Esophagus squamous epithelium (tissue), 5 donors: ENCODE results near the gene GPC6. TPM values are rescaled to one million over a fixed set of nuclear protein-coding genes. Genes with fewer than 3 reads are reported as not detected.

Experiments used
- DNase-seq: peaks from one replicate; lab custom pipeline; 2025; lab: John Stamatoyannopoulos, UW
- H3K27ac ChIP-seq, 4 donors: fragments of 200-600 bp; sonication (generic); one replicate each; pipeline ENCODE4 v1.5.1; 2016 to 2019; ENCODE audit warnings: mild to moderate bottlenecking in 1 of 4
- H3K27me3 ChIP-seq, 4 donors: fragments of 200-600 bp; sonication (generic); 1 replicate in 3 of 4; 2 replicates in 1 of 4; pipeline versions ENCODE4 v1.5.1 to v1.6.0; 2017 to 2021; ENCODE audit warnings: antibody characterized with exemption in 1 of 4
- H3K36me3 ChIP-seq, 3 donors: fragments of 200-600 bp; sonication (generic); one replicate each; pipeline ENCODE4 v1.5.1; 2016 to 2019
- H3K4me1 ChIP-seq, 3 donors: fragments of 200-600 bp; sonication (generic); one replicate each; pipeline ENCODE4 v1.5.1; 2017 to 2019
- H3K4me3 ChIP-seq, 4 donors: fragments of 200-600 bp; sonication (generic); 1 replicate in 3 of 4; 2 replicates in 1 of 4; pipeline ENCODE4 v1.5.1; 2016 to 2019; ENCODE audit warnings: mild to moderate bottlenecking in 2 of 4, moderate library complexity in 1 of 4
- H3K9me3 ChIP-seq, 3 donors: fragments of 200-600 bp; sonication (generic); one replicate each; pipeline ENCODE4 v1.5.1; 2016 to 2019
- POLR2A ChIP-seq, 4 donors: fragments of 450-650 bp; IDR thresholded peaks; one replicate each; pipeline ENCODE4 v1.6.1; 2017; ENCODE audit warnings: antibody characterized with exemption in 4 of 4, mild to moderate bottlenecking in 4 of 4, moderate library complexity in 3 of 4
- WGBS, 2 donors: methylation state at CpG; one replicate each; pipeline ENCODE4 v1.1.5; 2018; 5-methylcytosine and 5-hydroxymethylcytosine counted together
- intact Hi-C: fragments of 100-400 bp; cut with DNase I; formaldehyde crosslinking; loops from one replicate; pipeline ENCODE4 v1.15.0; 2022
- total RNA-seq, 4 donors: library from RNA; depleted of rRNA; stranded (reverse); fragments of >200 nt; gene quantifications; one replicate each; pipeline ENCODE4 v1.1.0, GENCODE V29; 2016
- TF ChIP-seq, protein P1 (sequence below), 6 experiments: fragments of 450-650 bp in 4 of 6; fragments of 200-600 bp in 2 of 6; sonication (generic) in 2 of 6; IDR thresholded peaks; one replicate each; pipeline ENCODE4 v1.5.1; 2016 to 2019; ENCODE audit warnings: antibody characterized with exemption in 6 of 6, mild to moderate bottlenecking in 4 of 6, moderate library complexity in 4 of 6
- donor health status: DM: yes; HTN: yes; CAD: no.

Gene GPC6
- total RNA-seq, 4 donors from 2014 or later: 0.57 to 8.6 (median 2.6) TPM

DNA sequence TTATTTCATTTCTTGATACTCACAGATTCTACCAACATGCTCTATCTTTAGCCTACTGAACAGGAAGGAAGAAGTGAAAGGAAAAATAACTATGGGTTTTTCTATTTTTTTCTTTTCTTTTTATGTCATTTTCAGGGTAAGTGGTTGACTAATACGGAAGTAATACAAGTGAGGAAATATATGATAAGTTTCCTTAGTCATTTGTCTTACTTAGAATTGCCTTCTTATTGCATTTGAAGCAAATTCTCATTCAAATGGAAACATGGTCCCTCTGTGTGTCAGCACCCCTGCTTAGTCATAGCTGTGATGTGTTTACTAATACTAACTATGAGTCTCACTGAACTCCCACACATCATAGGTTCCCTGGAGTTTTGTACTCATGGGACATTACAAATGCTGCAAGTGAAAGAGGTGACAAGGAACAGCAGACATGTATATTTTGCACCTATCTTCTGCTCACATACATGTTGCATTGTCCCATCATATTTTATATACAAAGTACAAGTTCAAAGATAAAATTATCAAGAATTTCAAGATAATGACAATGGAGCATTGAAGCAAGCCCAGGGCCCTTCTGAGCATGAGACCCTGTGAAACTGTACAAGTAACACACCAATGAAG lies 1192.8 kb downstream of the GPC6 start:
- DNase-seq: no peak
- 32% methylated on average over 1 of the region's 1 CpG for WGBS, 2 donors
- no peak overlapping the region for H3K27ac ChIP-seq
- no peak overlapping the region for H3K4me3 ChIP-seq
- no peaks in the 10 kb centered on the region for H3K36me3 ChIP-seq
- intact Hi-C loops: no loop called here
- H3K27me3 ChIP-seq: peaks cover 0 to 8% (median 2%) of the 10 kb centered on the region in 4 donors
- no peak for TF ChIP-seq POLR2A (IDR thresholded peaks at IDR 0.05)
- TF ChIP-seq, protein P1, sequence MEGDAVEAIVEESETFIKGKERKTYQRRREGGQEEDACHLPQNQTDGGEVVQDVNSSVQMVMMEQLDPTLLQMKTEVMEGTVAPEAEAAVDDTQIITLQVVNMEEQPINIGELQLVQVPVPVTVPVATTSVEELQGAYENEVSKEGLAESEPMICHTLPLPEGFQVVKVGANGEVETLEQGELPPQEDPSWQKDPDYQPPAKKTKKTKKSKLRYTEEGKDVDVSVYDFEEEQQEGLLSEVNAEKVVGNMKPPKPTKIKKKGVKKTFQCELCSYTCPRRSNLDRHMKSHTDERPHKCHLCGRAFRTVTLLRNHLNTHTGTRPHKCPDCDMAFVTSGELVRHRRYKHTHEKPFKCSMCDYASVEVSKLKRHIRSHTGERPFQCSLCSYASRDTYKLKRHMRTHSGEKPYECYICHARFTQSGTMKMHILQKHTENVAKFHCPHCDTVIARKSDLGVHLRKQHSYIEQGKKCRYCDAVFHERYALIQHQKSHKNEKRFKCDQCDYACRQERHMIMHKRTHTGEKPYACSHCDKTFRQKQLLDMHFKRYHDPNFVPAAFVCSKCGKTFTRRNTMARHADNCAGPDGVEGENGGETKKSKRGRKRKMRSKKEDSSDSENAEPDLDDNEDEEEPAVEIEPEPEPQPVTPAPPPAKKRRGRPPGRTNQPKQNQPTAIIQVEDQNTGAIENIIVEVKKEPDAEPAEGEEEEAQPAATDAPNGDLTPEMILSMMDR (IDR thresholded peaks at IDR 0.05): no peak
- no peaks in the 10 kb centered on the region for H3K4me1 ChIP-seq
- peaks cover 0 to 4% (median 4%) of the 10 kb centered on the region in 3 donors for H3K9me3 ChIP-seq

DNA sequence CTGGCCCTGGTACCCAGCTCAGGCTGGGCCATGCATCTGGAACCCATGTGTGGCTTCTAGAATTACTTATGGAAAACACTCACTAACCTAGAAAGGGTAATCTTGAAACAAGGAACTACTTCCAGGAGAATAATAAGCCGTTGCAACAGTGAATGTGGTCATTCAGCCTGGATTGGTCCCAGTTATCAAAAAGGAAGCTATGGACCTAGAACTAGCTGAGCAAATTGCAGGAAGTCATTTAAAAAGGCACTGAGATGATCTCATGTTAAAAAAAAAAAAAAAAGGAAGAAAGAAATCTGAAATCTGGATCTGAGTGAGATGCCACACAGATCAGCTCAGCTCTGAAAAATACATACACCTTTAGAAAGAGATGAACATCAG lies 1193.3 kb downstream of the GPC6 start:
- TF ChIP-seq, protein P1 (IDR thresholded peaks at IDR 0.05): no peak
- no peak for TF ChIP-seq POLR2A (IDR thresholded peaks at IDR 0.05)
- Histone ChIP-seq H3K27ac (no peak overlapping the region), H3K36me3 (no peaks in the 10 kb centered on the region), H3K4me3 (no peak overlapping the region), H3K27me3 (peaks cover 0 to 3% (median 0%) of the 10 kb centered on the region in 4 donors), H3K4me1 (no peaks in the 10 kb centered on the region), H3K9me3 (peaks cover 0 to 4% (median 4%) of the 10 kb centered on the region in 3 donors)
- WGBS, 2 donors: 39 to 43% methylated on average over 1 of the region's 1 CpG
- intact Hi-C loops: no loop called here
- no peak for DNase-seq

GRCh38 chr13:94427313-94427953 lies 1200.8 kb downstream of the GPC6 start:
- intact Hi-C loops: no loop called here
- 39 to 44% methylated on average over 5 of the region's 5 CpGs for WGBS, 2 donors
- no peak overlapping the region for H3K4me3 ChIP-seq
- no peak for DNase-seq
- H3K4me1 ChIP-seq: peaks cover 0 to 17% (median 0%) of the 10 kb centered on the region in 3 donors
- no peaks in the 10 kb centered on the region for H3K27me3 ChIP-seq
- no peaks in the 10 kb centered on the region for H3K36me3 ChIP-seq
- TF ChIP-seq POLR2A (IDR thresholded peaks at IDR 0.05): no peak
- TF ChIP-seq, protein P1 (IDR thresholded peaks at IDR 0.05): no peak
- no peak overlapping the region for H3K27ac ChIP-seq
- no peaks in the 10 kb centered on the region for H3K9me3 ChIP-seq

DNA sequence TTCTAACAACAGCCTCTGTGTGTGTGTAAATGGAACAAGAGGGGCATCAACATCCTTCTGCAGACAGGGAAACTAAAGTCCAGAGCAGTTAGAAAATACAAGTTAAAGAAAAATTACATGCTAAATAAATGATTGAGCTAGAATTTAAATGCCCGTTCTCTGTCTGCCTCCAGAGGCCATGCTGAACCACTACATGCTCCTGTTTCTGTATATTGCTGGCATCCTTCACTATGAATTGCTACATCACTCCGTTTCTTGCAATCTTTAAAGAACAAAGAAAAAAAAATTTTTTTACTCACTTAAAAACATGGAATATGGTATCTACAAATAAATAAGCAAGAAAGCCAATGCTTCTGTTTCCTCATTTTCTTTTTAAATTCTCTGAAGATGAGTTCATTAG lies 1205.0 kb downstream of the GPC6 start:
- no peaks in the 10 kb centered on the region for H3K27me3 ChIP-seq
- intact Hi-C loops: no loop called here

GRCh38 chr13:94431987-94432386 lies 1205.4 kb downstream of the GPC6 start:
- TF ChIP-seq, protein P1 (IDR thresholded peaks at IDR 0.05): no peak
- no peaks in the 10 kb centered on the region for H3K36me3 ChIP-seq
- H3K4me3 ChIP-seq: no peak overlapping the region
- no peaks in the 10 kb centered on the region for H3K27me3 ChIP-seq
- H3K27ac ChIP-seq: no peak overlapping the region
- no peaks in the 10 kb centered on the region for H3K9me3 ChIP-seq
- peaks cover 0 to 27% (median 0%) of the 10 kb centered on the region in 3 donors for H3K4me1 ChIP-seq
- no peak for DNase-seq
- intact Hi-C loops: no loop called here

More for the DNA sequence above, 1205.0 kb downstream of the GPC6 start:
- Histone ChIP-seq H3K9me3 (no peaks in the 10 kb centered on the region), H3K4me1 (peaks cover 0 to 31% (median 0%) of the 10 kb centered on the region in 3 donors), H3K36me3 (no peaks in the 10 kb centered on the region), H3K27ac (no peak overlapping the region), H3K4me3 (no peak overlapping the region)
- TF ChIP-seq POLR2A (IDR thresholded peaks at IDR 0.05): no peak
- TF ChIP-seq, protein P1 (IDR thresholded peaks at IDR 0.05): no peak
- 71 to 87% methylated on average over 2 of the region's 2 CpGs for WGBS, 2 donors
- DNase-seq: no peak
